H1 (cell line): Measurements from ENCODE around the gene LKAAEAR1. TPM values are rescaled to one million over a fixed set of nuclear protein-coding genes. Genes with fewer than 3 reads are reported as not detected.

Experiments used
- CTCF ChIA-PET: fragments of 300-600 bp; sonication (Branson Sonifier 250); formaldehyde crosslinking; loops from one replicate; lab custom pipeline; 2021; ENCODE audit not compliant: partially characterized antibody; lab: Charles Lee
- POLR2A ChIA-PET: fragments of 300-600 bp; sonication (Branson Sonifier 250); formaldehyde crosslinking; loops from one replicate; lab custom pipeline; 2021; ENCODE audit warnings: inconsistent platforms; ENCODE audit not compliant: partially characterized antibody; lab: Charles Lee
- DNase-seq, 2 experiments: peaks; one replicate each; pipeline versions ENCODE4 v3.0.0 to v3.0.0-alpha.2; 2010 to 2022; ENCODE audit warnings: low spot score in 2 of 2, low read depth in 1 of 2, mixed read lengths in 1 of 2
- FAIRE-seq: peaks from 2 replicates; lab custom pipeline; 2011; peaks lifted over from hg19 to GRCh38; lab: Jason Lieb, UNC
- H2AFZ ChIP-seq: 2 replicates; pipeline ENCODE4 v1.8.1; 2012; ENCODE audit warnings: low read length, inconsistent platforms
- H2AK5ac ChIP-seq: 2 replicates; pipeline ENCODE4 v1.6.1; 2013; ENCODE audit warnings: low read depth, low read length
- H2BK120ac ChIP-seq: replicated peaks from 2 replicates; pipeline ENCODE3; 2013; ENCODE audit warnings: low read depth, low read length, inconsistent platforms
- H2BK12ac ChIP-seq: 2 replicates; pipeline ENCODE4 v1.6.1; 2013; ENCODE audit warnings: low read depth, low read length
- H2BK15ac ChIP-seq: 2 replicates; pipeline ENCODE4 v1.6.1; 2013; ENCODE audit warnings: low read length
- H2BK20ac ChIP-seq: 2 replicates; pipeline ENCODE4 v1.6.1; 2013; ENCODE audit warnings: low read length
- H2BK5ac ChIP-seq: 2 replicates; pipeline ENCODE4 v1.6.1; 2013; ENCODE audit warnings: low read depth, low read length
- H3K14ac ChIP-seq: 2 replicates; pipeline ENCODE4 v1.6.1; 2013; ENCODE audit warnings: inconsistent platforms; ENCODE audit not compliant: insufficient read length
- H3K18ac ChIP-seq: 2 replicates; pipeline ENCODE4 v1.6.1; 2013; ENCODE audit warnings: low read length; ENCODE audit errors: extremely low read depth
- H3K23ac ChIP-seq: 2 replicates; pipeline ENCODE4 v1.6.1; 2013; ENCODE audit warnings: inconsistent platforms; ENCODE audit not compliant: insufficient read length
- H3K23me2 ChIP-seq: 2 replicates; pipeline ENCODE4 v1.6.1; 2013; ENCODE audit warnings: low read depth, low read length
- H3K27ac ChIP-seq: 2 replicates; pipeline ENCODE4 v1.6.1; 2011; ENCODE audit warnings: low read depth, low read length, inconsistent platforms
- H3K27me3 ChIP-seq, 4 experiments: replicated peaks in 1 of 4; 1 replicate in 1 of 4; 2 replicates in 3 of 4; pipeline versions ENCODE4 v1.6.1 to v1.8.1; 2011 to 2013; ENCODE audit warnings: low read length in 3 of 4, mild to moderate bottlenecking in 3 of 4, inconsistent platforms in 2 of 4, mixed read lengths in 2 of 4, moderate library complexity in 1 of 4; ENCODE audit not compliant: control insufficient read depth in 3 of 4, insufficient read depth in 3 of 4; ENCODE audit errors: extremely low read depth in 1 of 4
- H3K36me3 ChIP-seq, 4 experiments: 2 replicates each; pipeline versions ENCODE4 v1.6.1 to v1.8.1; 2011 to 2013; ENCODE audit warnings: mild to moderate bottlenecking in 4 of 4, low read length in 3 of 4, moderate library complexity in 2 of 4, control low read depth in 1 of 4, inconsistent platforms in 1 of 4; ENCODE audit not compliant: insufficient read depth in 4 of 4, control insufficient read depth in 2 of 4
- H3K4ac ChIP-seq: replicated peaks from 2 replicates; pipeline ENCODE3; 2013; ENCODE audit warnings: low read length, low read depth, mixed read lengths, inconsistent platforms; ENCODE audit not compliant: insufficient read length
- H3K4me1 ChIP-seq, 4 experiments: replicated peaks in 1 of 4; 1 replicate in 1 of 4; 2 replicates in 3 of 4; pipeline versions ENCODE4 v1.6.1 to v1.8.1; 2011 to 2013; ENCODE audit warnings: low read length in 3 of 4, inconsistent platforms in 2 of 4, mixed read lengths in 1 of 4; ENCODE audit not compliant: insufficient read depth in 4 of 4, control insufficient read depth in 3 of 4
- H3K4me2 ChIP-seq, 2 experiments: 2 replicates each; pipeline versions ENCODE4 v1.6.1 to v1.8.1; 2011 to 2013; ENCODE audit warnings: low read depth in 2 of 2, low read length in 2 of 2, control low read depth in 1 of 2, inconsistent platforms in 1 of 2, mild to moderate bottlenecking in 1 of 2; ENCODE audit not compliant: insufficient read depth in 1 of 2
- H3K4me3 ChIP-seq, 4 experiments: fragments of 200-600, 300-600 bp in 1 of 4; sonication (generic), shearing (Covaris generic), sonication (Bioruptor Twin) in 1 of 4; 2 replicates each; pipeline versions ENCODE4 v1.5.1 to v1.8.1; 2011 to 2016; ENCODE audit warnings: low read length in 4 of 4, low read depth in 3 of 4, control low read depth in 2 of 4, inconsistent platforms in 2 of 4, mild to moderate bottlenecking in 2 of 4, mixed read lengths in 1 of 4, moderate library complexity in 1 of 4; ENCODE audit not compliant: insufficient read depth in 2 of 4; ENCODE audit errors: extremely low read depth in 1 of 4
- H3K56ac ChIP-seq: replicated peaks from 2 replicates; pipeline ENCODE3; 2013; ENCODE audit warnings: low read depth, mild to moderate bottlenecking, mixed read lengths, low read length, inconsistent platforms; ENCODE audit not compliant: insufficient read length
- H3K79me1 ChIP-seq: 2 replicates; pipeline ENCODE4 v1.6.1; 2013; ENCODE audit warnings: low read depth, low read length, control low read depth
- H3K79me2 ChIP-seq, 2 experiments: 2 replicates each; pipeline versions ENCODE4 v1.6.1 to v1.8.1; 2012 to 2013; ENCODE audit warnings: low read length in 2 of 2, mild to moderate bottlenecking in 2 of 2, inconsistent platforms in 1 of 2; ENCODE audit not compliant: insufficient read depth in 2 of 2, control insufficient read depth in 1 of 2
- H3K9ac ChIP-seq, 4 experiments: replicated peaks in 1 of 4; 1 replicate in 1 of 4; 2 replicates in 3 of 4; pipeline versions ENCODE4 v1.6.1 to v1.8.1; 2011 to 2013; ENCODE audit warnings: low read depth in 3 of 4, low read length in 3 of 4, control low read depth in 2 of 4, mild to moderate bottlenecking in 2 of 4, moderate library complexity in 2 of 4, inconsistent platforms in 1 of 4; ENCODE audit errors: extremely low read depth in 1 of 4
- H3K9me3 ChIP-seq, 2 experiments: 2 replicates each; pipeline versions ENCODE4 v1.6.1 to v1.8.1; 2012 to 2013; ENCODE audit warnings: mild to moderate bottlenecking in 2 of 2, moderate library complexity in 2 of 2, control low read depth in 1 of 2, inconsistent platforms in 1 of 2, low read depth in 1 of 2, low read length in 1 of 2, mixed read lengths in 1 of 2; ENCODE audit not compliant: insufficient read depth in 2 of 2
- H4K20me1 ChIP-seq, 2 experiments: replicated peaks in 1 of 2; 2 replicates each; pipeline versions ENCODE3 to v1.8.1; 2011 to 2013; ENCODE audit warnings: inconsistent platforms in 2 of 2, low read length in 2 of 2, mild to moderate bottlenecking in 1 of 2; ENCODE audit not compliant: insufficient read depth in 2 of 2, control insufficient read depth in 1 of 2
- H4K5ac ChIP-seq: 2 replicates; pipeline ENCODE4 v1.6.1; 2013; ENCODE audit warnings: low read length, low read depth, mixed read lengths, inconsistent platforms; ENCODE audit not compliant: insufficient read length
- H4K8ac ChIP-seq: 2 replicates; pipeline ENCODE4 v1.8.0; 2013; ENCODE audit warnings: mild to moderate bottlenecking, moderate library complexity, low read length, inconsistent platforms; ENCODE audit not compliant: insufficient read depth; ENCODE audit errors: extremely low read depth
- H4K91ac ChIP-seq: replicated peaks from 2 replicates; pipeline ENCODE3; 2013; ENCODE audit warnings: low read length, mixed read lengths, inconsistent platforms; ENCODE audit not compliant: insufficient read length
- ASH2L ChIP-seq: fragments of 200-600, 300-600 bp; sonication (generic); IDR thresholded peaks from one replicate; pipeline ENCODE4 v1.7.1; 2017; ENCODE audit warnings: low read length
- BACH1 ChIP-seq: IDR thresholded peaks from 2 replicates; pipeline ENCODE4 v1.6.1; 2012; ENCODE audit warnings: low read length, improper control_type of control experiment
- CTBP2 ChIP-seq: IDR thresholded peaks from 2 replicates; pipeline ENCODE4 v1.7.0; 2011; ENCODE audit warnings: borderline replicate concordance, mild to moderate bottlenecking, moderate library complexity, mixed read lengths, low read length; ENCODE audit not compliant: insufficient read depth, insufficient read length
- E2F6 ChIP-seq: IDR thresholded peaks from 2 replicates; pipeline ENCODE4 v1.6.1; 2012; ENCODE audit warnings: inconsistent platforms
- HDAC6 ChIP-seq: IDR thresholded peaks from one replicate; pipeline ENCODE4 v1.7.1; 2012; ENCODE audit warnings: low read depth, mild to moderate bottlenecking, inconsistent platforms, low read length, moderate library complexity
- KDM5A ChIP-seq: fragments of 200-600 bp; IDR thresholded peaks from 2 replicates; pipeline ENCODE4 v1.7.1; 2012; ENCODE audit warnings: mild to moderate bottlenecking, low read length, inconsistent platforms, mixed read lengths
- POLR2AphosphoS5 ChIP-seq: IDR thresholded peaks from 2 replicates; pipeline ENCODE4 v1.6.1; 2011; ENCODE audit warnings: low read depth, low read length
- RBBP5 ChIP-seq: IDR thresholded peaks from 2 replicates; pipeline ENCODE4 v1.7.1; 2012; ENCODE audit warnings: low read depth, mild to moderate bottlenecking, inconsistent platforms, low read length, moderate library complexity, borderline replicate concordance
- SIRT6 ChIP-seq: IDR thresholded peaks from one replicate; pipeline ENCODE4 v1.7.1; 2012; ENCODE audit warnings: low read length, inconsistent platforms
- TBP ChIP-seq: IDR thresholded peaks from 2 replicates; pipeline ENCODE4 v1.6.1; 2011; ENCODE audit warnings: low read depth, low read length, improper control_type of control experiment
- TCF12 ChIP-seq: IDR thresholded peaks from 2 replicates; pipeline ENCODE4 v1.6.1; 2011; ENCODE audit warnings: low read depth, mild to moderate bottlenecking, low read length
- WGBS, 2 experiments: shearing (Covaris generic) in 1 of 2; methylation state at CpG; one replicate each; pipeline versions ENCODE4 v1.1.6 to v1.1.7; 2013 to 2015; ENCODE audit warnings: low lambda C conversion rate in 2 of 2, mixed read lengths in 2 of 2, inconsistent platforms in 1 of 2, low coverage in 1 of 2, missing lambda C conversion rate in 1 of 2; ENCODE audit not compliant: insufficient replicate concordance in 2 of 2, insufficient coverage in 1 of 2, insufficient read length in 1 of 2; ENCODE audit errors: extremely low coverage in 1 of 2, missing lambda C conversion rate in 1 of 2; 5-methylcytosine and 5-hydroxymethylcytosine counted together
- polyA plus RNA-seq, 7 experiments: library from polyadenylated mRNA; depleted of rRNA in 3 of 7; stranded (reverse) in 5 of 7; unstranded in 2 of 7; fragments of >200 nt in 5 of 7; fragments of 200-250 nt in 2 of 7; gene quantifications; 1 replicate in 5 of 7; 2 replicates in 1 of 7; 4 replicates in 1 of 7; pipeline versions ENCODE4 v1.2.1 to v1.2.3, GENCODE V29; 2011 to 2013; ENCODE audit warnings: missing spikeins in 2 of 7, mixed read lengths in 2 of 7
- total RNA-seq: library from RNA; stranded (reverse); fragmentation: NEBNext Ultra II Directional; extraction: Animal tissue kit (Norgen Biotek cat#: 25700); gene quantifications from 2 replicates; pipeline ENCODE4 v1.2.1, GENCODE V29; 2021
- TF ChIP-seq, protein P1 (sequence below): IDR thresholded peaks from 2 replicates; pipeline ENCODE4 v1.6.1; 2012; ENCODE audit warnings: inconsistent platforms

Gene LKAAEAR1
- total and polyA plus RNA-seq, 2 of the 8 experiments (the other 6 are each of a cell fraction or from before 2014, with no cell fraction given): 0.41 to 0.53 TPM

DNA sequence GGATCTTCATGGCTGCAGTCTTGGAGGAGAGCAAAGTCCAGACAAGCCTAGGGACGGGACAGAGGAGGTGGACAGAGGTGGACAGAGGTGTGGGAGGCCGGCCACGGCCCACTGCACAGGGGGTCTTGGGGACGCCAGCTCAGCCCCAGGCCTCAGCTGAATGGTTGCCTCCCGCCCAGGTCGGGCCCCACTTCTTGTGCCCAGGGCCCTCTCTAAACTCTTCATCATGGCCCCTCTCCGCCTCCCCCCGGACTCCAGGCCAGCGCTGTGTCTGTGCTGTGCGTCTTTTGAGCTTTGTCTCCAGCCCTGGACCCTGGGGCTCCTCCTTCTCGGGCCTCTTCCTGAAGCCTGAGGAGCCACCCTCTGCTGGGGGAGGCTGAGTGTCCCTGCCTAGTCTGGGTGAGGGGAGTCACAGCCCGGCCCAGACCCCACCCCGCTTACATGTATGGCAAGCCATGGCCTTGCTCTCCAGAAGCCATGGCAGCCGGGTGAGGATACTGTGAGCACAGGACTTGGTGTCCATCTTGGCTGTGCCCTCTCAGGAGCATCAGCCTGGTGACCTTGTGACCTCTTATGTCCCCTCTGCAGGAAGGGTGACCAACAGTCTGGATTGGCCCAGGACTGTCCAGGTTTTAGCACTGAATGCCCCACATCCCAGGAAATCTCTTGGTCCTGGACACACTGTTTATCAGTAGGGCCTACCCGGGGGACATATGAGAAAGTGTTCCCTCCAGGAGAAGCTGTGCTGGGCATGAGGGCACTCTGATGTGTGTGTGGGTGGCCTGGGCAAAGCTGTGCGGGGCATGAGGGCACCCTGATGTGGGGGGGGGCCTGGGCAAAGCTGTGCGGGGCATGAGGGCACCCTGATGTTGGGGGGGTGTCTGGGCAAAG, 32.6 kb upstream of the LKAAEAR1 start:
- no peak overlapping the region for H2BK5ac ChIP-seq
- no peak overlapping the region for H3K56ac ChIP-seq
- no peaks in the 10 kb centered on the region for H3K23me2 ChIP-seq
- H3K9me3 ChIP-seq: no peaks in the 10 kb centered on the region
- ChIA-PET POLR2A (no interaction called here), CTCF (interaction anchor here (0.7 to 10.1 kb wide), 11 partner anchors 8 to 169 kb away, joined by 3 to 144 read pairs (median 4); partner anchors contain the start of genes LKAAEAR1, OPRL1, PRPF6 and RGS19)
- DNase-seq (peak in 1 of 2 experiments; percentile 41), FAIRE-seq (no peak)
- no peak overlapping the region for H4K91ac ChIP-seq
- no peak overlapping the region for H4K5ac ChIP-seq
- no peak overlapping the region for H2BK12ac ChIP-seq
- H3K4me2 ChIP-seq: no peak overlapping the region
- H4K8ac ChIP-seq: no peak overlapping the region
- WGBS, 2 experiments: 84% methylated on average over 11 of the region's 17 CpGs; no CpG with 5 or more reads in 1 of the 2 experiments
- H3K4me1 ChIP-seq: no peaks in the 10 kb centered on the region; a peak in 2 of 7 replicates
- H2BK120ac ChIP-seq: no peak overlapping the region
- no peak overlapping the region for H3K14ac ChIP-seq
- H2AFZ ChIP-seq: no peak overlapping the region
- no peak overlapping the region for H3K9ac ChIP-seq
- H3K79me1 ChIP-seq: no peaks in the 10 kb centered on the region
- H3K4ac ChIP-seq: no peak overlapping the region
- H2BK15ac ChIP-seq: no peak overlapping the region
- H3K27ac ChIP-seq: no peak overlapping the region
- no peaks in the 10 kb centered on the region for H3K36me3 ChIP-seq
- no peaks in the 10 kb centered on the region for H4K20me1 ChIP-seq
- H3K79me2 ChIP-seq: no peaks in the 10 kb centered on the region
- H3K4me3 ChIP-seq: no peak overlapping the region
- no peak overlapping the region for H2AK5ac ChIP-seq
- no peak overlapping the region for H2BK20ac ChIP-seq
- no peaks in the 10 kb centered on the region; a peak in 2 of 7 replicates for H3K27me3 ChIP-seq
- H3K18ac ChIP-seq: no peak overlapping the region
- no peak overlapping the region for H3K23ac ChIP-seq
- no peak for TF ChIP-seq TBP
- TF ChIP-seq HDAC6: no peak
- TF ChIP-seq SIRT6: no peak
- TF ChIP-seq TCF12: no peak
- TF ChIP-seq ASH2L: no peak
- TF ChIP-seq RBBP5: no peak
- no peak for TF ChIP-seq BACH1
- TF ChIP-seq CTBP2: no peak
- TF ChIP-seq E2F6: no peak
- TF ChIP-seq, protein P1, sequence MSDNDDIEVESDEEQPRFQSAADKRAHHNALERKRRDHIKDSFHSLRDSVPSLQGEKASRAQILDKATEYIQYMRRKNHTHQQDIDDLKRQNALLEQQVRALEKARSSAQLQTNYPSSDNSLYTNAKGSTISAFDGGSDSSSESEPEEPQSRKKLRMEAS: no peak
- TF ChIP-seq POLR2AphosphoS5: no peak
- no peak for TF ChIP-seq KDM5A
